GM23338 (cell line): ENCODE measurements around the gene IDH2. TPM values are rescaled to one million over a fixed set of nuclear protein-coding genes. Genes with fewer than 3 reads are reported as not detected.

Source experiments
- ATAC-seq: fragments of 200-7000 bp; cut with Tn5 transposase; 3 replicates; pipeline ENCODE4 v1.9.1; 2020
- DNase-seq: peaks from one replicate; pipeline ENCODE4 v3.0.0-alpha.2; 2015; ENCODE audit warnings: low spot score
- H2AFZ ChIP-seq: fragments of 200-600 bp; sonication (generic); 2 replicates; pipeline ENCODE4 v1.8.0; 2016; ENCODE audit warnings: antibody characterized with exemption, mild to moderate bottlenecking, moderate library complexity
- H3F3A ChIP-seq: fragments of 200-600 bp; sonication (generic); replicated peaks from 2 replicates; pipeline ENCODE4 v1.8.0; 2017; ENCODE audit warnings: antibody characterized with exemption, mixed run types, low read depth
- H3K27ac ChIP-seq: fragments of 200-600 bp; sonication (generic); 2 replicates; pipeline ENCODE4 v1.6.1; 2016; ENCODE audit warnings: low read depth
- H3K27me3 ChIP-seq: fragments of 200-600 bp; sonication (generic); 2 replicates; pipeline ENCODE4 v1.8.0; 2016; ENCODE audit warnings: mild to moderate bottlenecking, mixed run types, moderate library complexity; ENCODE audit not compliant: insufficient read depth
- H3K36me3 ChIP-seq: fragments of 200-600 bp; sonication (generic); 2 replicates; pipeline ENCODE4 v1.8.0; 2016; ENCODE audit warnings: mild to moderate bottlenecking; ENCODE audit not compliant: insufficient read depth
- H3K4me1 ChIP-seq: fragments of 200-600 bp; sonication (generic); 2 replicates; pipeline ENCODE4 v1.8.0; 2016; ENCODE audit warnings: mild to moderate bottlenecking, moderate library complexity; ENCODE audit not compliant: insufficient read depth
- H3K4me2 ChIP-seq: fragments of 200-600 bp; sonication (generic); 2 replicates; pipeline ENCODE4 v1.7.1; 2017; ENCODE audit warnings: mixed run types
- H3K4me3 ChIP-seq: fragments of 200-600 bp; sonication (generic); 2 replicates; pipeline ENCODE4 v1.6.1; 2016; ENCODE audit warnings: mixed run types
- H3K79me2 ChIP-seq: fragments of 200-600 bp; sonication (generic); replicated peaks from 2 replicates; pipeline ENCODE4 v1.8.0; 2017; ENCODE audit warnings: mild to moderate bottlenecking; ENCODE audit not compliant: insufficient read depth
- H3K9me2 ChIP-seq: fragments of 200-600 bp; sonication (generic); 2 replicates; pipeline ENCODE4 v1.8.0; 2017; ENCODE audit not compliant: insufficient read depth
- H4K20me1 ChIP-seq: fragments of 200-600 bp; sonication (generic); replicated peaks from 2 replicates; pipeline ENCODE4 v1.8.0; 2017; ENCODE audit warnings: mild to moderate bottlenecking; ENCODE audit not compliant: insufficient read depth
- H3K27ac Mint-ChIP-seq: 2 replicates; pipeline ENCODE4 v1.8.0; 2020; ENCODE audit warnings: inconsistent platforms, mild to moderate bottlenecking, moderate library complexity, mixed read lengths
- H3K27me3 Mint-ChIP-seq: 3 replicates; pipeline ENCODE4 v1.8.0; 2022; ENCODE audit warnings: low read depth, mild to moderate bottlenecking, moderate library complexity, mixed read lengths, inconsistent platforms; ENCODE audit not compliant: insufficient read depth, poor library complexity
- H3K36me3 Mint-ChIP-seq: 3 replicates; pipeline ENCODE4 v1.8.0; 2021; ENCODE audit warnings: low read depth, mild to moderate bottlenecking, inconsistent platforms, moderate library complexity, mixed read lengths
- H3K4me1 Mint-ChIP-seq: 3 replicates; pipeline ENCODE4 v1.8.0; 2020; ENCODE audit warnings: mild to moderate bottlenecking, inconsistent platforms, mixed read lengths
- H3K4me3 Mint-ChIP-seq: 3 replicates; pipeline ENCODE4 v1.8.0; 2021; ENCODE audit warnings: moderate library complexity, mild to moderate bottlenecking, inconsistent platforms, mixed read lengths
- H3K9me3 Mint-ChIP-seq: 3 replicates; pipeline ENCODE4 v1.8.0; 2020; ENCODE audit warnings: moderate library complexity, mild to moderate bottlenecking, inconsistent platforms, mixed read lengths
- CREB1 ChIP-seq: fragments of 250-450 bp; sonication (Bioruptor Pico); IDR thresholded peaks from 2 replicates; pipeline ENCODE4 v1.5.0; 2020; ENCODE audit warnings: low read depth, mild to moderate bottlenecking, moderate library complexity
- EZH2 ChIP-seq: fragments of 200-600 bp; sonication (generic); IDR thresholded peaks from one replicate; pipeline ENCODE4 v1.8.0; 2017; ENCODE audit warnings: antibody characterized with exemption, mild to moderate bottlenecking, low read depth; ENCODE audit not compliant: unreplicated experiment
- JUNB ChIP-seq: IDR thresholded peaks from one replicate; pipeline ENCODE4 v1.6.1; 2016; ENCODE audit warnings: antibody characterized with exemption; ENCODE audit not compliant: unreplicated experiment
- NANOG ChIP-seq: IDR thresholded peaks from 2 replicates; pipeline ENCODE4 v1.6.1; 2016; ENCODE audit warnings: antibody characterized with exemption, borderline replicate concordance
- ZNF331 ChIP-seq: fragments of 250-450 bp; sonication (Bioruptor Pico); IDR thresholded peaks from 2 replicates; pipeline ENCODE4 v1.5.0; 2020; ENCODE audit warnings: low read depth, mild to moderate bottlenecking, moderate library complexity
- polyA plus RNA-seq: library from polyadenylated mRNA; unstranded; fragments of >200 nt; fragmentation: Nextera tagmentation; extraction: Ambion mirVana; gene quantifications from 2 replicates; pipeline ENCODE4 v1.2.1, GENCODE V29; 2016
- total RNA-seq: library from RNA; depleted of rRNA; stranded (reverse); fragments of >200 nt; shearing (Covaris generic); gene quantifications from 2 replicates; pipeline ENCODE4 v1.2.3, GENCODE V29; 2014
- TF ChIP-seq, protein P1 (sequence below), 2 experiments: fragments of 200-600 bp in 1 of 2; sonication (generic) in 1 of 2; conservative IDR thresholded peaks; 2 replicates each; pipeline versions ENCODE4 v1.5.1 to v1.6.1; 2016 to 2017; ENCODE audit warnings: antibody characterized with exemption in 2 of 2, low read depth in 2 of 2, mild to moderate bottlenecking in 2 of 2, moderate library complexity in 1 of 2
- TF ChIP-seq, protein P2 (sequence below): fragments of 250-450 bp; sonication (Bioruptor Pico); IDR thresholded peaks from 2 replicates; pipeline ENCODE4 v1.5.0; 2020; ENCODE audit warnings: mild to moderate bottlenecking, moderate library complexity

The IDH2 gene
- total and polyA plus RNA-seq, 2 experiments from 2014 or later = 54.9 to 64.0 TPM

DNA sequence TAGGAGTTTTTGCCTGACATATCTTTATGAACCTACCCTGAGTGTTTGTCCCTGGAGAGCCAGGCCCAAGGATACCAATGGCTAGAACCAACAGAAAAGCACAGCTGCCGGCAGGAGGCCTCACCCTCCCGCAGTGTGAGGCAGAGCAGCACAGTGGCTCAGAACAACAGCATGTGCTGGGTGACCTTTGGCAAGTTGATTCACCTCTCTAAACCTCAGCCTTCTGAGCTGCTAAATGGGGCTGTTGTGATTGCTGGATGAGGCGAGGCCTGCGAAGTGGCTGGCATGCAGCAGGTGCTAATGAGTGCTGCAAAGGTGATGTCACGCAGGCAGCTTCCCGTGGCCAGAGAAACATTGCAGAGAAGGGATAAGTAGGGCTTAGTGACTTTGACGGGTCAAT, 23.3 kb downstream of the IDH2 start:
- H3K27ac ChIP-seq = no peak overlapping the region
- 0 out of 2 replicates have a peak, but pooled peaks cover 4% of the 10 kb centered on the region for H3K4me1 ChIP-seq
- no peak for DNase-seq
- H3K79me2 ChIP-seq = no peaks in the 10 kb centered on the region
- peaks cover 30% of the 10 kb centered on the region for H3K36me3 Mint-ChIP-seq
- no peak for ATAC-seq
- no peak overlapping the region for H3K27ac Mint-ChIP-seq
- no peak overlapping the region for H3K4me2 ChIP-seq
- peaks cover 9% of the 10 kb centered on the region; the same call in 1 of the 2 replicates for H4K20me1 ChIP-seq
- no peak overlapping the region for H3K4me3 Mint-ChIP-seq
- H3F3A ChIP-seq = 0 out of 2 replicates have a peak, but pooled peaks cover 2% of the 10 kb centered on the region
- no peak overlapping the region for H2AFZ ChIP-seq
- H3K27me3 ChIP-seq = no peaks in the 10 kb centered on the region
- H3K4me3 ChIP-seq = no peak overlapping the region
- H3K27me3 Mint-ChIP-seq = peaks cover 4% of the 10 kb centered on the region
- H3K9me2 ChIP-seq = no peaks in the 10 kb centered on the region
- no peak for TF ChIP-seq CREB1 (CRISPR knock-in tag)
- no peak for TF ChIP-seq EZH2
- TF ChIP-seq, protein P1, sequence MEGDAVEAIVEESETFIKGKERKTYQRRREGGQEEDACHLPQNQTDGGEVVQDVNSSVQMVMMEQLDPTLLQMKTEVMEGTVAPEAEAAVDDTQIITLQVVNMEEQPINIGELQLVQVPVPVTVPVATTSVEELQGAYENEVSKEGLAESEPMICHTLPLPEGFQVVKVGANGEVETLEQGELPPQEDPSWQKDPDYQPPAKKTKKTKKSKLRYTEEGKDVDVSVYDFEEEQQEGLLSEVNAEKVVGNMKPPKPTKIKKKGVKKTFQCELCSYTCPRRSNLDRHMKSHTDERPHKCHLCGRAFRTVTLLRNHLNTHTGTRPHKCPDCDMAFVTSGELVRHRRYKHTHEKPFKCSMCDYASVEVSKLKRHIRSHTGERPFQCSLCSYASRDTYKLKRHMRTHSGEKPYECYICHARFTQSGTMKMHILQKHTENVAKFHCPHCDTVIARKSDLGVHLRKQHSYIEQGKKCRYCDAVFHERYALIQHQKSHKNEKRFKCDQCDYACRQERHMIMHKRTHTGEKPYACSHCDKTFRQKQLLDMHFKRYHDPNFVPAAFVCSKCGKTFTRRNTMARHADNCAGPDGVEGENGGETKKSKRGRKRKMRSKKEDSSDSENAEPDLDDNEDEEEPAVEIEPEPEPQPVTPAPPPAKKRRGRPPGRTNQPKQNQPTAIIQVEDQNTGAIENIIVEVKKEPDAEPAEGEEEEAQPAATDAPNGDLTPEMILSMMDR (conservative IDR thresholded peaks at IDR 0.05; ENCODE audit: low read depth in 2 of 2) = no peak
- no peak for TF ChIP-seq JUNB
- no peak for TF ChIP-seq ZNF331 (CRISPR knock-in tag)
- peaks cover 15% of the 10 kb centered on the region; the same call in 2 of the 3 replicates for H3K4me1 Mint-ChIP-seq
- H3K36me3 ChIP-seq = no peaks in the 10 kb centered on the region
- H3K9me3 Mint-ChIP-seq = no peaks in the 10 kb centered on the region

DNA sequence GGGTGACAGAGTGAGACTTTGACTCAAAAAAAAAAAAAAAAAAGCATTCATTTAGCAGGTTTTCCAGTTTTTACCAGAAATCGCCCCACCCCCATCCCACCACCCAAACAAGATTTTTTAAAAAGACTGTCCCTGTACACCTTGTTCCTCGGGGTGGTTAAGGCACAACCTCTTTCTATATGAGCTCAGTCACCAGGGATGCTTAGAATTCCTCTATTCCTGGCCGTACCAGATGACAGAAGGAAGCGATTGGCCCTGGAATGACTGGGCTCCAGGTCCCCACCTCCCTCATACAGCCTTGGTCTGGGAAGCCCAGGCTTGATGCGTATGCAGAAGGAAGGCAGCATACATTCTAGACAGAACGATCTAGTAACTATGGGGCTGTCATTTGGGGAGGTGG, 25.6 kb downstream of the IDH2 start:
- Histone ChIP-seq H3K27ac (no peak overlapping the region), H3K4me1 (0 out of 2 replicates have a peak, but pooled peaks cover 4% of the 10 kb centered on the region), H2AFZ (no peak overlapping the region), H3K36me3 (peaks cover 6% of the 10 kb centered on the region; the same call in 1 of the 2 replicates), H3K79me2 (no peaks in the 10 kb centered on the region), H3K27me3 (no peaks in the 10 kb centered on the region), H3K4me2 (no peak overlapping the region), H3K4me3 (no peak overlapping the region), H3F3A (0 out of 2 replicates have a peak, but pooled peaks cover 2% of the 10 kb centered on the region), H3K9me2 (no peaks in the 10 kb centered on the region), H4K20me1 (0 out of 2 replicates have a peak, but pooled peaks cover 3% of the 10 kb centered on the region)
- Mint-ChIP-seq H3K27me3 (no peaks in the 10 kb centered on the region), H3K4me1 (peaks cover 12% of the 10 kb centered on the region; the same call in 2 of the 3 replicates), H3K27ac (no peak overlapping the region), H3K4me3 (no peak overlapping the region), H3K36me3 (peaks cover 24% of the 10 kb centered on the region), H3K9me3 (no peaks in the 10 kb centered on the region)
- DNase-seq = no peak
- ATAC-seq = no peak
- TF ChIP-seq EZH2 (no peak), NANOG (no peak), JUNB (no peak)
- TF ChIP-seq, protein P2, sequence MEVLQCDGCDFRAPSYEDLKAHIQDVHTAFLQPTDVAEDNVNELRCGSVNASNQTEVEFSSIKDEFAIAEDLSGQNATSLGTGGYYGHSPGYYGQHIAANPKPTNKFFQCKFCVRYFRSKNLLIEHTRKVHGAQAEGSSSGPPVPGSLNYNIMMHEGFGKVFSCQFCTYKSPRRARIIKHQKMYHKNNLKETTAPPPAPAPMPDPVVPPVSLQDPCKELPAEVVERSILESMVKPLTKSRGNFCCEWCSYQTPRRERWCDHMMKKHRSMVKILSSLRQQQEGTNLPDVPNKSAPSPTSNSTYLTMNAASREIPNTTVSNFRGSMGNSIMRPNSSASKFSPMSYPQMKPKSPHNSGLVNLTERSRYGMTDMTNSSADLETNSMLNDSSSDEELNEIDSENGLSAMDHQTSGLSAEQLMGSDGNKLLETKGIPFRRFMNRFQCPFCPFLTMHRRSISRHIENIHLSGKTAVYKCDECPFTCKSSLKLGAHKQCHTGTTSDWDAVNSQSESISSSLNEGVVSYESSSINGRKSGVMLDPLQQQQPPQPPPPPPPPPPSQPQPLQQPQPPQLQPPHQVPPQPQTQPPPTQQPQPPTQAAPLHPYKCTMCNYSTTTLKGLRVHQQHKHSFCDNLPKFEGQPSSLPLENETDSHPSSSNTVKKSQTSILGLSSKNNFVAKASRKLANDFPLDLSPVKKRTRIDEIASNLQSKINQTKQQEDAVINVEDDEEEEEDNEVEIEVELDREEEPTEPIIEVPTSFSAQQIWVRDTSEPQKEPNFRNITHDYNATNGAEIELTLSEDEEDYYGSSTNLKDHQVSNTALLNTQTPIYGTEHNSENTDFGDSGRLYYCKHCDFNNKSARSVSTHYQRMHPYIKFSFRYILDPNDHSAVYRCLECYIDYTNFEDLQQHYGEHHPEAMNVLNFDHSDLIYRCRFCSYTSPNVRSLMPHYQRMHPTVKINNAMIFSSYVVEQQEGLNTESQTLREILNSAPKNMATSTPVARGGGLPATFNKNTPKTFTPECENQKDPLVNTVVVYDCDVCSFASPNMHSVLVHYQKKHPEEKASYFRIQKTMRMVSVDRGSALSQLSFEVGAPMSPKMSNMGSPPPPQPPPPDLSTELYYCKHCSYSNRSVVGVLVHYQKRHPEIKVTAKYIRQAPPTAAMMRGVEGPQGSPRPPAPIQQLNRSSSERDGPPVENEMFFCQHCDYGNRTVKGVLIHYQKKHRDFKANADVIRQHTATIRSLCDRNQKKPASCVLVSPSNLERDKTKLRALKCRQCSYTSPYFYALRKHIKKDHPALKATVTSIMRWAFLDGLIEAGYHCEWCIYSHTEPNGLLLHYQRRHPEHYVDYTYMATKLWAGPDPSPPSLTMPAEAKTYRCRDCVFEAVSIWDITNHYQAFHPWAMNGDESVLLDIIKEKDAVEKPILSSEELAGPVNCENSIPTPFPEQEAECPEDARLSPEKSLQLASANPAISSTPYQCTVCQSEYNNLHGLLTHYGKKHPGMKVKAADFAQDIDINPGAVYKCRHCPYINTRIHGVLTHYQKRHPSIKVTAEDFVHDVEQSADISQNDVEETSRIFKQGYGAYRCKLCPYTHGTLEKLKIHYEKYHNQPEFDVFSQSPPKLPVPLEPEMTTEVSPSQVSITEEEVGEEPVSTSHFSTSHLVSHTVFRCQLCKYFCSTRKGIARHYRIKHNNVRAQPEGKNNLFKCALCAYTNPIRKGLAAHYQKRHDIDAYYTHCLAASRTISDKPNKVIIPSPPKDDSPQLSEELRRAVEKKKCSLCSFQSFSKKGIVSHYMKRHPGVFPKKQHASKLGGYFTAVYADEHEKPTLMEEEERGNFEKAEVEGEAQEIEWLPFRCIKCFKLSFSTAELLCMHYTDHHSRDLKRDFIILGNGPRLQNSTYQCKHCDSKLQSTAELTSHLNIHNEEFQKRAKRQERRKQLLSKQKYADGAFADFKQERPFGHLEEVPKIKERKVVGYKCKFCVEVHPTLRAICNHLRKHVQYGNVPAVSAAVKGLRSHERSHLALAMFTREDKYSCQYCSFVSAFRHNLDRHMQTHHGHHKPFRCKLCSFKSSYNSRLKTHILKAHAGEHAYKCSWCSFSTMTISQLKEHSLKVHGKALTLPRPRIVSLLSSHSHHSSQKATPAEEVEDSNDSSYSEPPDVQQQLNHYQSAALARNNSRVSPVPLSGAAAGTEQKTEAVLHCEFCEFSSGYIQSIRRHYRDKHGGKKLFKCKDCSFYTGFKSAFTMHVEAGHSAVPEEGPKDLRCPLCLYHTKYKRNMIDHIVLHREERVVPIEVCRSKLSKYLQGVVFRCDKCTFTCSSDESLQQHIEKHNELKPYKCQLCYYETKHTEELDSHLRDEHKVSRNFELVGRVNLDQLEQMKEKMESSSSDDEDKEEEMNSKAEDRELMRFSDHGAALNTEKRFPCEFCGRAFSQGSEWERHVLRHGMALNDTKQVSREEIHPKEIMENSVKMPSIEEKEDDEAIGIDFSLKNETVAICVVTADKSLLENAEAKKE (CRISPR knock-in tag) = no peak
- TF ChIP-seq, protein P1 (conservative IDR thresholded peaks at IDR 0.05; ENCODE audit: low read depth in 2 of 2) = no peak
